ENCODE measurements around the gene FAM114A2. TPM values are rescaled to one million over a fixed set of nuclear protein-coding genes. Genes with fewer than 3 reads are reported as not detected.

The FAM114A2 gene
- total RNA-seq, 1 experiment from 2014 or later = 19.8 TPM

GRCh38 chr5:154038261-154038706, 426 bp downstream of the FAM114A2 start (continued):
- no peak for TF ChIP-seq TCF7L2 (IDR thresholded peaks at IDR 0.05; ENCODE audit: borderline replicate concordance, extremely low read depth, insufficient read depth, insufficient read length)
- TF ChIP-seq MAX (IDR thresholded peaks at IDR 0.05) = no peak
- no peak for TF ChIP-seq CBX3 (IDR thresholded peaks at IDR 0.05; ENCODE audit: low read depth)
- TF ChIP-seq RAD21 (IDR thresholded peaks at IDR 0.05; ENCODE audit: low read depth) = no peak
- TF ChIP-seq SIN3A (IDR thresholded peaks at IDR 0.05; ENCODE audit: low read depth) = no peak

- Histone ChIP-seq H3K27me3 (ENCODE audit: insufficient read depth, low read length) (no peaks in the 10 kb centered on the region), H3K4me3 (replicated peaks in 1 of 2; ENCODE audit: low read depth in 1 of 2, low read length in 2 of 2) (no peak overlapping the region), H3K79me2 (ENCODE audit: insufficient read depth, low read length) (peaks cover 11% of the 10 kb centered on the region), H4K20me1 (ENCODE audit: insufficient read depth) (no peaks in the 10 kb centered on the region), H2AFZ (ENCODE audit: low read depth, low read length, poor library complexity, severe bottlenecking) (no peak overlapping the region), H3K9me3 (ENCODE audit: control insufficient read depth in 1 of 2, insufficient read depth in 1 of 2, low read depth in 1 of 2, low read length in 2 of 2) (no peaks in the 10 kb centered on the region), H3K9me2 (ENCODE audit: insufficient read depth) (no peaks in the 10 kb centered on the region), H3K27ac (ENCODE audit: low read depth, low read length) (no peak overlapping the region), H3K4me1 (ENCODE audit: control insufficient read depth in 1 of 2, insufficient read depth in 2 of 2, low read length in 2 of 2) (peaks cover 6 to 10% of the 10 kb centered on the region in 2 experiments), H3K4me2 (ENCODE audit: low read length) (no peak overlapping the region), H3K36me3 (ENCODE audit: control insufficient read depth in 1 of 2, insufficient read depth in 2 of 2, low read length in 2 of 2) (no peaks in the 10 kb centered on the region; a peak in 1 of 4 replicates), H3K9ac (ENCODE audit: low read length) (no peak overlapping the region)
- TF ChIP-seq SRF (IDR thresholded peaks at IDR 0.05; ENCODE audit: low read depth) (no peak), ZBTB33 (IDR thresholded peaks at IDR 0.05; ENCODE audit: extremely low read depth, insufficient replicate concordance, low read length) (no peak), RAD21 (IDR thresholded peaks at IDR 0.05; ENCODE audit: low read depth) (no peak), CEBPB (IDR thresholded peaks at IDR 0.05; ENCODE audit: low read depth) (no peak), POLR2A (IDR thresholded peaks at IDR 0.05; ENCODE audit: borderline replicate concordance, extremely low read depth, insufficient read depth, insufficient read length) (no peak), ZNF274 (IDR thresholded peaks at IDR 0.05; ENCODE audit: low read depth, low read length) (no peak), FOSL1 (IDR thresholded peaks at IDR 0.05; ENCODE audit: low read depth) (no peak), SIN3A (IDR thresholded peaks at IDR 0.05; ENCODE audit: low read depth) (no peak), CBX3 (IDR thresholded peaks at IDR 0.05; ENCODE audit: low read depth) (no peak), ATF3 (IDR thresholded peaks at IDR 0.05) (no peak), EZH2 (IDR thresholded peaks at IDR 0.05) (no peak), CTCF (IDR thresholded peaks at IDR 0.05 in 2 of 3, conservative IDR thresholded peaks at IDR 0.05 in 1 of 3; ENCODE audit: borderline replicate concordance in 1 of 3, insufficient read depth in 1 of 3, low read depth in 2 of 3, low read length in 2 of 3) (no peak), ZFX (IDR thresholded peaks at IDR 0.05) (no peak), YY1 (IDR thresholded peaks at IDR 0.05; ENCODE audit: extremely low read depth, insufficient replicate concordance, low read depth, low read length) (no peak), MAX (IDR thresholded peaks at IDR 0.05) (no peak), POLR2AphosphoS5 (IDR thresholded peaks at IDR 0.05; ENCODE audit: low read depth, low read length) (no peak), JUND (IDR thresholded peaks at IDR 0.05) (no peak), TCF7L2 (IDR thresholded peaks at IDR 0.05; ENCODE audit: borderline replicate concordance, extremely low read depth, insufficient read depth, insufficient read length) (no peak), SP1 (IDR thresholded peaks at IDR 0.05; ENCODE audit: low read depth) (no peak)
- POLR2A ChIA-PET = no interaction called here
- no TSS peak for BruUV-seq (replicated peaks)
- CTCF ChIA-PET = no interaction called here
- DNase-seq (ENCODE audit: low read depth, low spot score) = no peak
- ATAC-seq = no peak
- intact Hi-C loops (cut with micrococcal nuclease) = no loop called here
- RAD21 ChIA-PET (ENCODE audit: low non-redundant PET in 1 of 2, low total read pairs in 2 of 2, uncharacterized antibody in 2 of 2, unreplicated experiment in 2 of 2) = no interaction called here
These were observed 3.8 kb downstream of the FAM114A2 start for GRCh38 chr5:154034944-154035343.
